ENCODE data around the gene NDP.
"Not testable (repeated sequence)": the region's sequence is repeated elsewhere in the genome, so short reads cannot be mapped to it uniquely, and the experiment has no call there.

NDP gene

GRCh38 chrX:43969504-43970501 is 3.4 kb downstream of the NDP start:
- DNase-seq: no peak

- no peak for DNase-seq
These were observed 4.8 kb downstream of the NDP start for GRCh38 chrX:43968359-43968781.

GRCh38 chrX:43964936-43965335 is 8.3 kb downstream of the NDP start:
- no peak for DNase-seq

GRCh38 chrX:43963726-43964125 is 9.5 kb downstream of the NDP start:
- DNase-seq: no peak

- DNase-seq: no peak
These were observed 10.6 kb downstream of the NDP start for GRCh38 chrX:43962636-43963035.

- no peak for DNase-seq
These were observed 11.5 kb downstream of the NDP start for GRCh38 chrX:43961699-43962098.

GRCh38 chrX:43958529-43958928 is 14.7 kb downstream of the NDP start:
- no peak for DNase-seq

GRCh38 chrX:43956034-43956433 is 17.2 kb downstream of the NDP start:
- no peak for DNase-seq

- no peak for DNase-seq
These were observed 20.0 kb downstream of the NDP start for GRCh38 chrX:43953218-43953617.

GRCh38 chrX:43949669-43950068 is 23.5 kb downstream of the NDP start:
- DNase-seq: peak; percentile 23 to 31

- DNase-seq: no peak
These were observed 32.2 kb downstream of the NDP start for GRCh38 chrX:43940816-43941474.

- DNase-seq: no peak
These were observed 33.8 kb downstream of the NDP start for GRCh38 chrX:43939187-43939926.

- DNase-seq: not testable (repeated sequence)
These were observed 51.2 kb downstream of the NDP start for GRCh38 chrX:43922032-43922431.

GRCh38 chrX:43910772-43911171 is 62.4 kb downstream of the NDP start:
- DNase-seq: not testable (repeated sequence)

GRCh38 chrX:43910012-43910411 is 63.2 kb downstream of the NDP start:
- no peak for DNase-seq

- no peak for DNase-seq
These were observed 64.0 kb downstream of the NDP start for GRCh38 chrX:43909141-43909540.

- no peak for DNase-seq
These were observed 73.0 kb downstream of the NDP start for GRCh38 chrX:43899878-43900815.
